ENCODE data around the gene CHGA. TPM values are rescaled to one million over a fixed set of nuclear protein-coding genes. Genes with fewer than 3 reads are reported as not detected.

The CHGA gene
- total RNA-seq, 1 experiment from 2014 or later = not detected

- no peak for DNase-seq (ENCODE audit: low spot score)
These were observed 55.5 kb downstream of the CHGA start for GRCh38 chr14:92978229-92979021.

DNA sequence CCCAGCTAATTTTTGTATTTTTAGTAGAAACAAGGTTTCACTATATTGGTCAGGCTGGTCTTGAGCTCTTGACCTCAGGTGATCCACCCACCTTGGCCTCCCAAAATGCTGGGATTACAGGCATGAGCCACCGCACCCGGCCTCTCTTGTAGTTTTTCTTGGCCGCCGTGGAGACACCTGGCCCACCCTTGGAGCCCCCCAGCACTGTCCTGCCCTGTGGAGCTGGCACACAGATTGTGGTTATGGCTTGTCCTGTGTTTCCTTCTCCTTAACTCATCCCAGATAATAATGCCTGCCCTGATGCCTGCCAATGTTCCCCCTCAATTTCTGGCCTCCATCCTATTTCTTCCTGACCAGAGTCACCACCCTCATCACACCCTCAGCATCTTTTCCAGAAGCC, 57.9 kb downstream of the CHGA start:
- no peak for DNase-seq (ENCODE audit: low spot score)

DNA sequence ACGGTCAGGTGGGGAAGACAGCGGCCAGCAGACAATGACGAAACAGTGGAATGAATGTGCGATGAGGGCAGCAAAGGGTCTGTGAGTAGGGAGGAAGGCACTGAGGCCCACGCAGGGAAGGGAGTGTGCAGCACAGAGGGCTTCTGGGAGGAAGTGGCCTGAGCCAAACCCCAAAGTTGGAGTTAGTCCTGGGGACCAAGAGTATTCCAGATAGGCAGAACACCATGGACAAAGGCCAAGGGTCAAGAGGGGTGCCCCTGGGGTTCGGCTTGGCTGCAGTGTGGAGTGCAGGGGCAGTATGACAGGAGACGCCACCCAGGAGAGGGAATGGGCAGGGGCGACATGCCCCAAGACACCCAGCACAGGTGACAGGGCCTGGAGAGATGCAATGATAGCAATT, 58.8 kb downstream of the CHGA start:
- DNase-seq (ENCODE audit: low spot score) = no peak

GRCh38 chr14:92982956-92983355, 60.0 kb downstream of the CHGA start:
- no peak for DNase-seq (ENCODE audit: low spot score)

GRCh38 chr14:92984082-92984788, 61.3 kb downstream of the CHGA start:
- DNase-seq (ENCODE audit: low spot score) = no peak

Other genes with a start within 250 kb of the CHGA start
- gene LGMN, start 174.5 kb upstream of the CHGA start, total RNA-seq (2014; rRNA removed; shearing (Covaris generic)) = 51.5 and 62.2 TPM in 2 replicates
- 7.3 and 8.3 TPM in 2 replicates for gene GOLGA5, start 128.8 kb upstream of the CHGA start, total RNA-seq (2014; rRNA removed; shearing (Covaris generic))
- 80.3 and 92.0 TPM in 2 replicates for gene ITPK1, start 192.8 kb downstream of the CHGA start, total RNA-seq (2014; rRNA removed; shearing (Covaris generic))